Endothelial cell of umbilical vein (primary cell): Measurements from ENCODE around the gene GNAO1. TPM values are rescaled to one million over a fixed set of nuclear protein-coding genes. Genes with fewer than 3 reads are reported as not detected.

Experiments
- BruUV-seq: library from RNA; stranded (reverse); fragments of 400-500 nt; replicated peaks from 2 replicates; lab custom pipeline; 2021; lab: Mats Ljungman, UMichigan
- CTCF ChIA-PET: fragments of 300-600, 350-600 bp; sonication (Branson Sonifier 250); formaldehyde crosslinking; loops from one replicate; lab custom pipeline; 2021; ENCODE audit warnings: antibody characterized with exemption, inconsistent platforms; lab: Charles Lee
- POLR2A ChIA-PET: fragments of 300-600, 350-600 bp; sonication (Branson Sonifier 250); formaldehyde crosslinking; loops from one replicate; lab custom pipeline; 2021; ENCODE audit warnings: antibody characterized with exemption, inconsistent platforms; lab: Charles Lee
- DNase-seq: peaks from one replicate; pipeline ENCODE4 v3.0.0-alpha.2; 2011; ENCODE audit warnings: low read depth, low spot score
- FAIRE-seq: peaks from 2 replicates; lab custom pipeline; 2011; peaks lifted over from hg19 to GRCh38; lab: Jason Lieb, UNC
- H2AFZ ChIP-seq: 2 replicates; pipeline ENCODE4 v1.6.0; 2012; ENCODE audit warnings: low read depth, low read length, control low read depth, inconsistent platforms
- H3K27ac ChIP-seq: 2 replicates; pipeline ENCODE4 v1.5.1; 2011; ENCODE audit warnings: low read depth, mild to moderate bottlenecking, control low read depth, low read length, moderate library complexity; ENCODE audit not compliant: insufficient read depth
- H3K27me3 ChIP-seq, 2 experiments: 2 replicates each; pipeline versions ENCODE4 v1.6.0 to v1.6.1; 2011; ENCODE audit warnings: low read length in 2 of 2, mixed read lengths in 1 of 2; ENCODE audit not compliant: control insufficient read depth in 2 of 2, insufficient read depth in 2 of 2
- H3K36me3 ChIP-seq, 2 experiments: 2 replicates in 1 of 2; 3 replicates in 1 of 2; pipeline ENCODE4 v1.5.1; 2011; ENCODE audit warnings: low read length in 2 of 2, mild to moderate bottlenecking in 1 of 2, moderate library complexity in 1 of 2; ENCODE audit not compliant: control insufficient read depth in 2 of 2, insufficient read depth in 2 of 2; ENCODE audit errors: extremely low read depth in 1 of 2
- H3K4me1 ChIP-seq: 3 replicates; pipeline ENCODE4 v1.5.1; 2011; ENCODE audit warnings: mild to moderate bottlenecking, low read length; ENCODE audit not compliant: control insufficient read depth, insufficient read depth; ENCODE audit errors: extremely low read depth
- H3K4me2 ChIP-seq: 2 replicates; pipeline ENCODE4 v1.6.1; 2011; ENCODE audit warnings: low read length, control low read depth, mixed read lengths; ENCODE audit not compliant: insufficient read depth
- H3K4me3 ChIP-seq, 3 experiments: fragments of 200-600 bp in 1 of 3; sonication (generic), shearing (Covaris generic) in 1 of 3; replicated peaks in 1 of 3; 2 replicates each; pipeline ENCODE4 v1.5.1; 2011 to 2016; ENCODE audit warnings: control low read depth in 3 of 3, low read length in 3 of 3, mild to moderate bottlenecking in 2 of 3, inconsistent platforms in 1 of 3, low read depth in 1 of 3, moderate library complexity in 1 of 3; ENCODE audit not compliant: insufficient read depth in 1 of 3
- H3K79me2 ChIP-seq: 2 replicates; pipeline ENCODE4 v1.6.0; 2012; ENCODE audit warnings: low read length, inconsistent platforms; ENCODE audit not compliant: control insufficient read depth, insufficient read depth
- H3K9ac ChIP-seq: replicated peaks from 2 replicates; pipeline ENCODE3; 2011; ENCODE audit warnings: low read length, control low read depth; ENCODE audit not compliant: insufficient read depth; ENCODE audit errors: extremely low read depth
- H3K9me1 ChIP-seq: replicated peaks from 3 replicates; pipeline ENCODE4 v1.6.0; 2011; ENCODE audit warnings: mild to moderate bottlenecking, low read length; ENCODE audit not compliant: control insufficient read depth, insufficient read depth; ENCODE audit errors: extremely low read depth
- H3K9me3 ChIP-seq: replicated peaks from 2 replicates; pipeline ENCODE4 v1.5.1; 2012; ENCODE audit warnings: low read length, inconsistent platforms; ENCODE audit not compliant: control insufficient read depth, insufficient read depth
- H4K20me1 ChIP-seq: replicated peaks from 2 replicates; pipeline ENCODE3; 2011; ENCODE audit warnings: mild to moderate bottlenecking, low read length; ENCODE audit not compliant: control insufficient read depth, insufficient read depth; ENCODE audit errors: extremely low read depth
- EZH2 ChIP-seq: IDR thresholded peaks from 2 replicates; pipeline ENCODE4 v1.6.1; 2012; ENCODE audit warnings: borderline replicate concordance, low read depth, mild to moderate bottlenecking, moderate library complexity, low read length, inconsistent platforms; ENCODE audit not compliant: severe bottlenecking
- FOS ChIP-seq: IDR thresholded peaks from 2 replicates; pipeline ENCODE4 v1.6.1; 2011; ENCODE audit warnings: mild to moderate bottlenecking, low read length, moderate library complexity, borderline replicate concordance; ENCODE audit not compliant: insufficient read depth
- GATA2 ChIP-seq: IDR thresholded peaks from 2 replicates; pipeline ENCODE4 v1.7.0; 2011; ENCODE audit warnings: low read depth, mild to moderate bottlenecking, moderate library complexity, mixed read lengths, low read length; ENCODE audit not compliant: insufficient read length, insufficient read depth
- JUN ChIP-seq: IDR thresholded peaks from 2 replicates; pipeline ENCODE4 v1.6.1; 2011; ENCODE audit warnings: borderline replicate concordance, low read depth; ENCODE audit not compliant: insufficient read length, insufficient read depth
- MYC ChIP-seq: IDR thresholded peaks from one replicate; pipeline ENCODE4 v1.6.1; 2011; ENCODE audit warnings: mild to moderate bottlenecking, low read depth, low read length
- POLR2A ChIP-seq: IDR thresholded peaks from 2 replicates; pipeline ENCODE4 v1.6.1; 2012; ENCODE audit warnings: low read depth, mild to moderate bottlenecking, control low read depth, low read length
- POLR2AphosphoS5 ChIP-seq: IDR thresholded peaks from 2 replicates; pipeline ENCODE4 v1.6.1; 2012; ENCODE audit warnings: low read depth, mild to moderate bottlenecking, control low read depth, low read length, moderate library complexity; ENCODE audit not compliant: insufficient read depth
- dilution Hi-C: fragments of 300-500 bp; cut with MboI; formaldehyde crosslinking; loops from one replicate; pipeline ENCODE4 v1.15.0; 2019; ENCODE audit warnings: low sequenced_read_pairs; ENCODE audit not compliant: extremely low pct_ligation_motif_present
- intact Hi-C: fragments of 100-400 bp; cut with micrococcal nuclease; formaldehyde crosslinking; loops from one replicate; pipeline ENCODE4 v1.10.0; 2022
- polyA plus RNA-seq, 4 experiments: library from polyadenylated mRNA; depleted of rRNA in 3 of 4; stranded (reverse) in 3 of 4; unstranded in 1 of 4; fragments of >200 nt; gene quantifications; 2 replicates each; pipeline versions ENCODE4 v1.2.1 to v1.2.3, GENCODE V29; 2011 to 2012; ENCODE audit warnings: missing spikeins in 1 of 4
- total RNA-seq: library from RNA; stranded (reverse); gene quantifications from 2 replicates; pipeline ENCODE4 v1.2.3, GENCODE V29; 2021
- TF ChIP-seq, protein P1 (sequence below), 2 donors: IDR thresholded peaks; 1 replicate in 1 of 2; 2 replicates in 1 of 2; pipeline ENCODE4 v1.5.1; 2011; ENCODE audit warnings: low read length in 2 of 2, mild to moderate bottlenecking in 2 of 2, moderate library complexity in 2 of 2, control low read depth in 1 of 2, inconsistent platforms in 1 of 2, low read depth in 1 of 2; ENCODE audit not compliant: insufficient read depth in 1 of 2; ENCODE audit errors: extremely low read depth in 1 of 2
- TF ChIP-seq, protein P2 (sequence below): IDR thresholded peaks from 2 replicates; pipeline ENCODE4 v1.6.1; 2011; ENCODE audit not compliant: insufficient read depth, insufficient read length

The GNAO1 gene
- total and polyA plus RNA-seq, 2 donors (not counting 3 experiments of a cell fraction or from before 2014, with no cell fraction given), result not detected

DNA sequence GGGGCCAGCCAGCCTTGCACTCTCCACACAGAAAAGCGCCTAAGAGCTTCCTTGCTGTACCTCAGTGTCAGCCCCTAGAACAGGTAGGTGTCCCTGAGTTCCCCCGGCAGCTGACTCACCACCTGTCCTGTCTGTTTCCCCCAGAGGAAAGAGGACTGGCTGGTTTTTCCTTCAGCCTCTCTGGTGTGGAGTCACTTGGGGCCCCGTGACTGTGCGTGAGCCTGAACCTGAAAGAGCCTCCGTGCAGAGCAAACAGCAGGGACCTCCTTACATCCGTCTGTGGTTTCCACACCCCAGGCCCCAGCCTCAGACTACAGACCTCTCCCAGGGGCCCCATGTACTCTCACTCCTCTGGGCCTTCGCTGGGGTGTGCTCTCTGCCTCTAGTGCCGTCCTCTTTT lies 87.8 kb downstream of the GNAO1 start:
- dilution Hi-C loops (no loop called here), intact Hi-C loops (no loop called here)
- POLR2A ChIA-PET, result no interaction called here
- Histone ChIP-seq H2AFZ (no peak overlapping the region), H3K4me1 (no peaks in the 10 kb centered on the region), H3K9ac (no peak overlapping the region), H3K4me2 (no peak overlapping the region), H3K27ac (no peak overlapping the region), H4K20me1 (no peaks in the 10 kb centered on the region), H3K9me3 (no peaks in the 10 kb centered on the region), H3K4me3 (no peak overlapping the region), H3K36me3 (no peaks in the 10 kb centered on the region), H3K9me1 (no peaks in the 10 kb centered on the region), H3K27me3 (no peaks in the 10 kb centered on the region), H3K79me2 (no peaks in the 10 kb centered on the region)
- DNase-seq (no peak), FAIRE-seq (no peak)
- CTCF ChIA-PET, result no interaction called here
- BruUV-seq, result no TSS peak
- TF ChIP-seq, protein P1, sequence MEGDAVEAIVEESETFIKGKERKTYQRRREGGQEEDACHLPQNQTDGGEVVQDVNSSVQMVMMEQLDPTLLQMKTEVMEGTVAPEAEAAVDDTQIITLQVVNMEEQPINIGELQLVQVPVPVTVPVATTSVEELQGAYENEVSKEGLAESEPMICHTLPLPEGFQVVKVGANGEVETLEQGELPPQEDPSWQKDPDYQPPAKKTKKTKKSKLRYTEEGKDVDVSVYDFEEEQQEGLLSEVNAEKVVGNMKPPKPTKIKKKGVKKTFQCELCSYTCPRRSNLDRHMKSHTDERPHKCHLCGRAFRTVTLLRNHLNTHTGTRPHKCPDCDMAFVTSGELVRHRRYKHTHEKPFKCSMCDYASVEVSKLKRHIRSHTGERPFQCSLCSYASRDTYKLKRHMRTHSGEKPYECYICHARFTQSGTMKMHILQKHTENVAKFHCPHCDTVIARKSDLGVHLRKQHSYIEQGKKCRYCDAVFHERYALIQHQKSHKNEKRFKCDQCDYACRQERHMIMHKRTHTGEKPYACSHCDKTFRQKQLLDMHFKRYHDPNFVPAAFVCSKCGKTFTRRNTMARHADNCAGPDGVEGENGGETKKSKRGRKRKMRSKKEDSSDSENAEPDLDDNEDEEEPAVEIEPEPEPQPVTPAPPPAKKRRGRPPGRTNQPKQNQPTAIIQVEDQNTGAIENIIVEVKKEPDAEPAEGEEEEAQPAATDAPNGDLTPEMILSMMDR (IDR thresholded peaks at IDR 0.05; ENCODE audit: extremely low read depth in 1 of 2, insufficient read depth in 1 of 2, low read depth in 1 of 2, low read length in 2 of 2), result no peak
- TF ChIP-seq, protein P2, sequence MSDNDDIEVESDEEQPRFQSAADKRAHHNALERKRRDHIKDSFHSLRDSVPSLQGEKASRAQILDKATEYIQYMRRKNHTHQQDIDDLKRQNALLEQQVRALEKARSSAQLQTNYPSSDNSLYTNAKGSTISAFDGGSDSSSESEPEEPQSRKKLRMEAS, result no peak
- TF ChIP-seq POLR2AphosphoS5 (no peak), EZH2 (no peak), JUN (no peak), GATA2 (no peak), POLR2A (no peak), MYC (no peak), FOS (no peak)
